Panc1 (cell line): ENCODE measurements around the gene CAST. TPM values are rescaled to one million over a fixed set of nuclear protein-coding genes. Genes with fewer than 3 reads are reported as not detected.

Experiments used
- ATAC-seq: fragments of 200-7000 bp; cut with Tn5 transposase; 2 replicates; pipeline ENCODE4 v1.9.1; 2020; ENCODE audit warnings: mild to moderate bottlenecking, moderate library complexity
- BruUV-seq: library from RNA; stranded (reverse); fragments of 400-500 nt; replicated peaks from 2 replicates; lab custom pipeline; 2021; lab: Mats Ljungman, UMichigan
- CTCF ChIA-PET: fragments of 300-600 bp; sonication (Branson Sonifier 250); formaldehyde crosslinking; loops from one replicate; lab custom pipeline; 2022; ENCODE audit warnings: antibody characterized with exemption; lab: Charles Lee
- POLR2A ChIA-PET: fragments of 300-600 bp; sonication (Branson Sonifier 250); formaldehyde crosslinking; loops from one replicate; lab custom pipeline; 2022; ENCODE audit warnings: antibody characterized with exemption; lab: Charles Lee
- DNase-seq: peaks from one replicate; pipeline ENCODE4 v3.0.0-alpha.2; 2010; ENCODE audit warnings: low read depth, low spot score
- H3K27ac ChIP-seq: 2 replicates; pipeline ENCODE4 v1.5.1; 2011; ENCODE audit warnings: mild to moderate bottlenecking, low read length, inconsistent platforms
- H3K27me3 ChIP-seq: fragments of 200-500 bp; sonication (Bioruptor generic); 2 replicates; pipeline ENCODE4 v1.6.0; 2014; ENCODE audit warnings: low read length, inconsistent platforms; ENCODE audit not compliant: control insufficient read depth, insufficient read depth
- H3K36me3 ChIP-seq: fragments of 200-500 bp; sonication (Bioruptor generic); 2 replicates; pipeline ENCODE4 v1.5.1; 2014; ENCODE audit warnings: inconsistent platforms, mild to moderate bottlenecking, low read length, moderate library complexity; ENCODE audit not compliant: control insufficient read depth, insufficient read depth
- H3K4me1 ChIP-seq: 2 replicates; pipeline ENCODE4 v1.5.1; 2011; ENCODE audit warnings: inconsistent platforms, mild to moderate bottlenecking, low read length, moderate library complexity; ENCODE audit not compliant: control insufficient read depth, insufficient read depth
- H3K4me3 ChIP-seq, 2 experiments: 2 replicates each; pipeline ENCODE4 v1.5.1; 2011 to 2012; ENCODE audit warnings: low read depth in 2 of 2, low read length in 2 of 2, mild to moderate bottlenecking in 2 of 2, inconsistent platforms in 1 of 2, moderate library complexity in 1 of 2
- H3K9me3 ChIP-seq: fragments of 200-500 bp; sonication (Bioruptor generic); 2 replicates; pipeline ENCODE4 v1.5.1; 2014; ENCODE audit warnings: low read depth, mild to moderate bottlenecking, inconsistent platforms, low read length, moderate library complexity; ENCODE audit not compliant: control insufficient read depth, insufficient read depth
- POLR2AphosphoS5 ChIP-seq: IDR thresholded peaks from 2 replicates; pipeline ENCODE4 v1.6.1; 2012; ENCODE audit warnings: mild to moderate bottlenecking, low read depth, low read length, moderate library complexity
- REST ChIP-seq, 2 experiments: IDR thresholded peaks; 2 replicates each; pipeline ENCODE4 v1.6.1; 2011 to 2012; ENCODE audit warnings: low read depth in 2 of 2, control low read depth in 1 of 2, low read length in 1 of 2, mild to moderate bottlenecking in 1 of 2, moderate library complexity in 1 of 2; ENCODE audit not compliant: insufficient read depth in 1 of 2
- SIN3A ChIP-seq: IDR thresholded peaks from 2 replicates; pipeline ENCODE4 v1.6.1; 2012; ENCODE audit warnings: low read depth, mild to moderate bottlenecking, low read length, moderate library complexity, borderline replicate concordance; ENCODE audit not compliant: insufficient read depth
- TCF7L2 ChIP-seq: IDR thresholded peaks from 2 replicates; pipeline ENCODE4 v1.6.1; 2011; ENCODE audit warnings: mild to moderate bottlenecking, low read depth, low read length, inconsistent platforms
- in situ Hi-C: cut with HindIII; loops from 2 replicates; pipeline ENCODE4 v1.10.0; 2016; ENCODE audit warnings: low sequenced_read_pairs, low pct_unique_long_range_greater_than_20kb
- intact Hi-C: fragments of 100-400 bp; cut with micrococcal nuclease; formaldehyde crosslinking; loops from one replicate; pipeline ENCODE4 v1.10.0; 2022; ENCODE audit not compliant: unreplicated experiment
- total RNA-seq: library from RNA; stranded (reverse); gene quantifications from one replicate; pipeline ENCODE4 v1.2.1, GENCODE V29; 2021; ENCODE audit not compliant: unreplicated experiment
- TF ChIP-seq, protein P1 (sequence below): fragments of 450-650 bp; IDR thresholded peaks from 2 replicates; pipeline ENCODE4 v1.5.1; 2017; ENCODE audit warnings: mild to moderate bottlenecking

CAST gene
- total RNA-seq, 1 experiment from 2014 or later: 212 TPM

- POLR2A ChIA-PET: no interaction called here
Observed at GRCh38 chr5:96736937-96737336, 74.8 kb downstream of the CAST start.

GRCh38 chr5:96741106-96741505 lies 78.9 kb downstream of the CAST start:
- POLR2A ChIA-PET: no interaction called here
- CTCF ChIA-PET: interaction anchor here (0.6 kb wide), 1 partner anchor 11 kb away, joined by 6 read pairs; no protein-coding TSS in a partner anchor
- BruUV-seq: no TSS peak
- in situ Hi-C loops: no loop called here
- TF ChIP-seq REST (IDR thresholded peaks at IDR 0.05; ENCODE audit: insufficient read depth in 1 of 2, low read depth in 2 of 2, low read length in 1 of 2) (no peak), POLR2AphosphoS5 (no peak), SIN3A (no peak), TCF7L2 (no peak)
- intact Hi-C loops: no loop called here
- Histone ChIP-seq H3K4me1 (no peaks in the 10 kb centered on the region), H3K9me3 (no peaks in the 10 kb centered on the region), H3K27ac (no peak overlapping the region), H3K27me3 (no peaks in the 10 kb centered on the region), H3K4me3 (no peak overlapping the region), H3K36me3 (peaks cover 42% of the 10 kb centered on the region)
- no peak for ATAC-seq
- DNase-seq: no peak

More at GRCh38 chr5:96736937-96737336, 74.8 kb downstream of the CAST start:
- CTCF ChIA-PET: no interaction called here
- in situ Hi-C loops (no loop called here), intact Hi-C loops (no loop called here)
- no peak for TF ChIP-seq POLR2AphosphoS5
- TF ChIP-seq, protein P1, sequence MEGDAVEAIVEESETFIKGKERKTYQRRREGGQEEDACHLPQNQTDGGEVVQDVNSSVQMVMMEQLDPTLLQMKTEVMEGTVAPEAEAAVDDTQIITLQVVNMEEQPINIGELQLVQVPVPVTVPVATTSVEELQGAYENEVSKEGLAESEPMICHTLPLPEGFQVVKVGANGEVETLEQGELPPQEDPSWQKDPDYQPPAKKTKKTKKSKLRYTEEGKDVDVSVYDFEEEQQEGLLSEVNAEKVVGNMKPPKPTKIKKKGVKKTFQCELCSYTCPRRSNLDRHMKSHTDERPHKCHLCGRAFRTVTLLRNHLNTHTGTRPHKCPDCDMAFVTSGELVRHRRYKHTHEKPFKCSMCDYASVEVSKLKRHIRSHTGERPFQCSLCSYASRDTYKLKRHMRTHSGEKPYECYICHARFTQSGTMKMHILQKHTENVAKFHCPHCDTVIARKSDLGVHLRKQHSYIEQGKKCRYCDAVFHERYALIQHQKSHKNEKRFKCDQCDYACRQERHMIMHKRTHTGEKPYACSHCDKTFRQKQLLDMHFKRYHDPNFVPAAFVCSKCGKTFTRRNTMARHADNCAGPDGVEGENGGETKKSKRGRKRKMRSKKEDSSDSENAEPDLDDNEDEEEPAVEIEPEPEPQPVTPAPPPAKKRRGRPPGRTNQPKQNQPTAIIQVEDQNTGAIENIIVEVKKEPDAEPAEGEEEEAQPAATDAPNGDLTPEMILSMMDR: no peak
- no peak for TF ChIP-seq TCF7L2
- TF ChIP-seq REST (IDR thresholded peaks at IDR 0.05; ENCODE audit: insufficient read depth in 1 of 2, low read depth in 2 of 2, low read length in 1 of 2): no peak
- no peak for TF ChIP-seq SIN3A
- Histone ChIP-seq H3K36me3 (peaks cover 24% of the 10 kb centered on the region), H3K4me3 (no peak overlapping the region), H3K27ac (no peak overlapping the region), H3K4me1 (no peaks in the 10 kb centered on the region), H3K9me3 (no peaks in the 10 kb centered on the region), H3K27me3 (no peaks in the 10 kb centered on the region)
- DNase-seq (no peak), ATAC-seq (no peak)
- no TSS peak for BruUV-seq
